Endodermal cell (in vitro differentiated cells): ENCODE data around the gene PRR30. TPM values are rescaled to one million over a fixed set of nuclear protein-coding genes. Genes with fewer than 3 reads are reported as not detected.

Source experiments
- DNase-seq: peaks from one replicate; pipeline ENCODE4 v3.0.0-alpha.2; 2017
- H3K27ac ChIP-seq: 2 replicates; pipeline ENCODE4 v1.5.1; 2013; ENCODE audit warnings: mild to moderate bottlenecking, low read depth, low read length, moderate library complexity
- H3K27me3 ChIP-seq: 2 replicates; pipeline ENCODE4 v1.6.1; 2013; ENCODE audit warnings: mild to moderate bottlenecking, low read length, moderate library complexity; ENCODE audit not compliant: insufficient read depth, control insufficient read depth, poor library complexity, severe bottlenecking
- H3K36me3 ChIP-seq: 2 replicates; pipeline ENCODE4 v1.7.0; 2013; ENCODE audit warnings: mild to moderate bottlenecking, low read length, moderate library complexity; ENCODE audit not compliant: control insufficient read depth, insufficient read depth
- H3K4me1 ChIP-seq: one replicate; pipeline ENCODE4 v1.7.0; 2013; ENCODE audit warnings: low read length; ENCODE audit not compliant: control insufficient read depth, insufficient read depth
- H3K4me3 ChIP-seq: 2 replicates; pipeline ENCODE4 v1.5.1; 2013; ENCODE audit warnings: mild to moderate bottlenecking, low read length, moderate library complexity
- H3K9ac ChIP-seq: 2 replicates; pipeline ENCODE4 v1.6.1; 2013; ENCODE audit warnings: mild to moderate bottlenecking, low read length, moderate library complexity; ENCODE audit not compliant: poor library complexity, severe bottlenecking; ENCODE audit errors: extremely low read depth
- H3K9me3 ChIP-seq: 2 replicates; pipeline ENCODE4 v1.6.1; 2013; ENCODE audit warnings: mild to moderate bottlenecking, low read length, moderate library complexity; ENCODE audit not compliant: control insufficient read depth
- H3K27ac Mint-ChIP-seq: 2 replicates; pipeline ENCODE4 v1.8.0; 2020; ENCODE audit warnings: mixed read lengths
- H3K27me3 Mint-ChIP-seq: 2 replicates; pipeline ENCODE4 v1.8.0; 2021; ENCODE audit warnings: mild to moderate bottlenecking, mixed read lengths; ENCODE audit not compliant: insufficient read depth
- H3K36me3 Mint-ChIP-seq: 2 replicates; pipeline ENCODE4 v1.8.0; 2020; ENCODE audit warnings: low read depth, mixed read lengths
- H3K4me1 Mint-ChIP-seq: 2 replicates; pipeline ENCODE4 v1.8.0; 2020; ENCODE audit warnings: mixed read lengths
- H3K4me3 Mint-ChIP-seq: 2 replicates; pipeline ENCODE4 v1.8.0; 2020; ENCODE audit warnings: mild to moderate bottlenecking, moderate library complexity, mixed read lengths
- H3K9me3 Mint-ChIP-seq: 2 replicates; pipeline ENCODE4 v1.8.0; 2020; ENCODE audit warnings: mild to moderate bottlenecking, mixed read lengths
- WGBS, 2 experiments: methylation state at CpG; one replicate each; pipeline versions ENCODE4 v1.1.5 to v1.1.7; 2013; ENCODE audit warnings: missing lambda C conversion rate in 2 of 2, mixed read lengths in 1 of 2; ENCODE audit not compliant: insufficient coverage in 1 of 2, insufficient read length in 1 of 2; 5-methylcytosine and 5-hydroxymethylcytosine counted together
- total RNA-seq, 2 donors: library from RNA; stranded (reverse); fragmentation: NEBNext Ultra II Directional in 1 of 2; extraction: Animal tissue kit (Norgen Biotek cat#: 25700) in 1 of 2; gene quantifications; 2 replicates in 1 of 2; 3 replicates in 1 of 2; pipeline ENCODE4 v1.2.1, GENCODE V29; 2021
- TF ChIP-seq, protein P1 (sequence below): fragments of 200-600 bp; sonication (generic); conservative IDR thresholded peaks from 2 replicates; pipeline ENCODE4 v1.5.0; 2021; ENCODE audit warnings: antibody characterized with exemption, mild to moderate bottlenecking

PRR30 gene
- total RNA-seq, 2 donors from 2014 or later, result not detected

- no peaks in the 10 kb centered on the region for H3K4me1 ChIP-seq
- no peak for DNase-seq
- no peaks in the 10 kb centered on the region for H3K9me3 Mint-ChIP-seq
- peaks cover 8% of the 10 kb centered on the region for H3K4me1 Mint-ChIP-seq
- TF ChIP-seq, protein P1, sequence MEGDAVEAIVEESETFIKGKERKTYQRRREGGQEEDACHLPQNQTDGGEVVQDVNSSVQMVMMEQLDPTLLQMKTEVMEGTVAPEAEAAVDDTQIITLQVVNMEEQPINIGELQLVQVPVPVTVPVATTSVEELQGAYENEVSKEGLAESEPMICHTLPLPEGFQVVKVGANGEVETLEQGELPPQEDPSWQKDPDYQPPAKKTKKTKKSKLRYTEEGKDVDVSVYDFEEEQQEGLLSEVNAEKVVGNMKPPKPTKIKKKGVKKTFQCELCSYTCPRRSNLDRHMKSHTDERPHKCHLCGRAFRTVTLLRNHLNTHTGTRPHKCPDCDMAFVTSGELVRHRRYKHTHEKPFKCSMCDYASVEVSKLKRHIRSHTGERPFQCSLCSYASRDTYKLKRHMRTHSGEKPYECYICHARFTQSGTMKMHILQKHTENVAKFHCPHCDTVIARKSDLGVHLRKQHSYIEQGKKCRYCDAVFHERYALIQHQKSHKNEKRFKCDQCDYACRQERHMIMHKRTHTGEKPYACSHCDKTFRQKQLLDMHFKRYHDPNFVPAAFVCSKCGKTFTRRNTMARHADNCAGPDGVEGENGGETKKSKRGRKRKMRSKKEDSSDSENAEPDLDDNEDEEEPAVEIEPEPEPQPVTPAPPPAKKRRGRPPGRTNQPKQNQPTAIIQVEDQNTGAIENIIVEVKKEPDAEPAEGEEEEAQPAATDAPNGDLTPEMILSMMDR, result no peak
- peaks cover 3% of the 10 kb centered on the region for H3K27me3 Mint-ChIP-seq
- H3K9ac ChIP-seq, result no peak overlapping the region
- H3K27ac ChIP-seq, result no peak overlapping the region
- 70 to 89% methylated on average over 4 to 9 of the region's 9 CpGs for WGBS, 2 experiments
- no peaks in the 10 kb centered on the region for H3K36me3 ChIP-seq
- no peak overlapping the region for H3K27ac Mint-ChIP-seq
- no peak overlapping the region for H3K4me3 Mint-ChIP-seq
- H3K36me3 Mint-ChIP-seq, result no peaks in the 10 kb centered on the region
- no peaks in the 10 kb centered on the region for H3K9me3 ChIP-seq
- H3K4me3 ChIP-seq, result no peak overlapping the region
- no peaks in the 10 kb centered on the region for H3K27me3 ChIP-seq
Observed at GRCh38 chr2:27160191-27160590, 21.0 kb upstream of the PRR30 start.

GRCh38 chr2:27159271-27159670 lies 20.1 kb upstream of the PRR30 start:
- Histone ChIP-seq H3K9ac (no peak overlapping the region), H3K4me1 (no peaks in the 10 kb centered on the region), H3K27me3 (no peaks in the 10 kb centered on the region), H3K36me3 (no peaks in the 10 kb centered on the region), H3K9me3 (no peaks in the 10 kb centered on the region), H3K27ac (no peak overlapping the region), H3K4me3 (no peak overlapping the region)
- TF ChIP-seq, protein P1, result no peak
- 91 to 100% methylated on average over 1 to 6 of the region's 6 CpGs for WGBS, 2 experiments
- no peak overlapping the region for H3K4me3 Mint-ChIP-seq
- no peaks in the 10 kb centered on the region for H3K9me3 Mint-ChIP-seq
- H3K27ac Mint-ChIP-seq, result no peak overlapping the region
- no peaks in the 10 kb centered on the region for H3K36me3 Mint-ChIP-seq
- peaks cover 3% of the 10 kb centered on the region for H3K27me3 Mint-ChIP-seq
- peaks cover 8% of the 10 kb centered on the region for H3K4me1 Mint-ChIP-seq
- DNase-seq, result no peak

- H3K4me1 ChIP-seq, result no peaks in the 10 kb centered on the region
- H3K27ac ChIP-seq, result no peak overlapping the region
- Mint-ChIP-seq H3K36me3 (no peaks in the 10 kb centered on the region), H3K4me3 (no peak overlapping the region), H3K4me1 (peaks cover 8% of the 10 kb centered on the region), H3K27ac (peak overlapping the region; percentile 27), H3K27me3 (peaks cover 1% of the 10 kb centered on the region), H3K9me3 (no peaks in the 10 kb centered on the region)
- H3K27me3 ChIP-seq, result no peaks in the 10 kb centered on the region
- no peak overlapping the region for H3K4me3 ChIP-seq
- TF ChIP-seq, protein P1, result no peak
- no peak overlapping the region for H3K9ac ChIP-seq
- DNase-seq, result no peak
- 90 to 98% methylated on average over 5 to 6 of the region's 6 CpGs for WGBS, 2 experiments
- H3K36me3 ChIP-seq, result no peaks in the 10 kb centered on the region
- no peaks in the 10 kb centered on the region for H3K9me3 ChIP-seq
Observed at GRCh38 chr2:27158468-27158867, 19.3 kb upstream of the PRR30 start.
